ENCODE results near the gene NDRG4.

Gene NDRG4

GRCh38 chr16:58508671-58509251 lies 8.8 kb downstream of the NDRG4 start:
- TF ChIP-seq CTCF (IDR thresholded peaks at IDR 0.05; ENCODE audit: extremely low read depth, missing control alignments): no peak
- DNase-seq (ENCODE audit: low spot score): no peak

GRCh38 chr16:58509256-58510096 lies 9.5 kb downstream of the NDRG4 start:
- no peak for TF ChIP-seq CTCF (IDR thresholded peaks at IDR 0.05; ENCODE audit: extremely low read depth, missing control alignments)

DNA sequence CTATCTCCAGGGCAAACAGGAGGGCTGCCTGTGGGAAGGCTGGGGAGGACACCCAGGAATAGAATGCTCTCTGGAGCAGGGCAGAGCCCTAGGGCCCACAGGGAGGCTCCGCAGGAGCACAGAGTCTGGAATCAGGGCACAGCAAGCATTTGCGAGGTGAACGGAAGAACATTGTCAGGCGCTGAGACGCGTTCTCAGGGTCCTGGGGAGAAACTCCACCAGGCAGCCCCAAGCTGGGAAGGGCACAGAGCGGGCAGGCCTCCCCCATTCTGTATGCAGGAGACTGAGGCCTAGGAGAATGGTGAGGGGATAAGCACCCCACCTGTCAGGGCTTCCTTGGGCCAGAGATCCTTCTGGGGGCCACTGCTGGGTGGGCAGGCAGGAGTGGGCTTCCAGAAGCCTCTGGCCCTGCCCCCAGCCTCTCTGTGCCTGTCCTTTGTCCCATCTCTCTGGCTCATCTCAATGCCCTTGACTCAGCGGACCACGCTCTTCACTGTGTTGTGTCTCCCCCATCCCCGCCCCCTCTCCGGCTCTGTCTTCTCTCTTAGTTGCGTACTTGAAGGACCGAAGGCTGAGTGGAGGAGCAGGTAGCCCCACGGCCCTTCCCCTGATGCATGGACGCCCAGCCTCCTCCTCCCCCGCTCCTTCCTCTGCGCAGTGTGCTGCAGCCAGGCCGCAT lies 10.3 kb downstream of the NDRG4 start:
- no peak for DNase-seq (ENCODE audit: low spot score)
- no peak for TF ChIP-seq CTCF (IDR thresholded peaks at IDR 0.05; ENCODE audit: extremely low read depth, missing control alignments)

More at GRCh38 chr16:58509256-58510096, 9.5 kb downstream of the NDRG4 start:
- no peak for DNase-seq (ENCODE audit: low spot score)

- DNase-seq (ENCODE audit: low spot score): no peak
- TF ChIP-seq CTCF (IDR thresholded peaks at IDR 0.05; ENCODE audit: extremely low read depth, missing control alignments): no peak
Observed at GRCh38 chr16:58510776-58511628, 11.1 kb downstream of the NDRG4 start.

DNA sequence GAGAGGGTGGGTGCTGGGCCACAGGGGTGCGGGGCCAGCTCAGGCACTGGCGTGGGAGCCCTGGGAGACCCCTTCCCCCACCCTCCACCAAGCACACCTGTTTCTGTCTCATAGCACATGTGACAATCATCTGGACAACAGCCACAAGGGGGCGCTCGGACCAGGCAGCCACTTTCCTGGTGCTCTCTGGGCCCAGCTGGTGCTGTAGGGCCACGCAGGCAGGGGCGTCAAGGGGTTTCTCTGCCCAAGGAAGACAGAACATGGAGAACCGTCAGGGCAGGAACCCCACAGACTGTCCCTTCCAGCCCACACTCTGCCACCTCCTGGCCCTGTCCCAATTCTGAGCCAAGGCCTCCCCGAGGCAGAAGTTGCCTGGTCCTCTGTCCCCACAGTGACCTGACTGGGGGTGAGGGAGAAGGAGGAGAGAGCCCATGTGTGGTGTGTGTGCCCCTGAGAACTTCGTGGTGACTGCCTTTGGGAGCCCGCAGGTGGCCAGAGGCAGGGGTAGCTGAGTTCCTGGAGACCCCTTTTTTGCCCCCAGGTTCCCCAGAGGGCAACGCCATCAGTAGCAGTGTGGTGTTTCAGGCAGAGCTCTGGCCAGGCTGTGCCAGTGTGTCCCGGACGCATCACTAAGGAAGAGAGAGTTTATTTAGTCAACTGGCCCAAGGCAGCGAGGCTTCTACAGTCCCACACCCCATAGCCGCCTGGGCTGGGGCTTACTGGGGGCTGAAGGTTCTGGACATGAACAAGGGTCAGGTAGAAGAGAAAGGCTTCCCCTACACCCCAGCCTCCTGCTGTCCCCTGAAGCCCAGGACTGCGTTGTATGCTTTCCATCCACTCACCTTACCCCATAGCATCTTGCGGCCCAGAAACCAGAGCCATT lies 12.2 kb downstream of the NDRG4 start:
- TF ChIP-seq CTCF (IDR thresholded peaks at IDR 0.05; ENCODE audit: extremely low read depth, missing control alignments): peak; percentile 57
- DNase-seq (ENCODE audit: low spot score): peak; percentile 81

GRCh38 chr16:58513874-58514273 lies 13.9 kb downstream of the NDRG4 start:
- no peak for DNase-seq (ENCODE audit: low spot score)
- no peak for TF ChIP-seq CTCF (IDR thresholded peaks at IDR 0.05; ENCODE audit: extremely low read depth, missing control alignments)

All from GM20000 (cell line).